Lung (tissue), 12 donors: ENCODE measurements around the gene ARL3. TPM values are rescaled to one million over a fixed set of nuclear protein-coding genes. Genes with fewer than 3 reads are reported as not detected.

Source experiments
- ATAC-seq: fragments of 200-7000 bp; cut with Tn5 transposase; one replicate; pipeline ENCODE4 v1.9.1; 2020; ENCODE audit warnings: moderate number of reproducible peaks; ENCODE audit not compliant: insufficient read depth, low FRiP score
- DNase-seq, 3 donors: peaks; one replicate each; pipeline ENCODE4 v3.0.0-alpha.2; 2013 to 2017
- H3K27ac ChIP-seq, 2 donors: one replicate each; pipeline ENCODE4 v1.5.1; 2013; ENCODE audit warnings: mild to moderate bottlenecking in 2 of 2, moderate library complexity in 2 of 2, control low read depth in 1 of 2, inconsistent platforms in 1 of 2, low read depth in 1 of 2, low read length in 1 of 2
- H3K27me3 ChIP-seq, 3 donors: one replicate each; pipeline ENCODE4 v1.5.1; 2013; ENCODE audit warnings: low read length in 2 of 3; ENCODE audit not compliant: control insufficient read depth in 3 of 3, insufficient read depth in 3 of 3
- H3K36me3 ChIP-seq, 4 donors: one replicate each; pipeline ENCODE4 v1.5.1; 2013; ENCODE audit warnings: low read length in 4 of 4, mild to moderate bottlenecking in 1 of 4, moderate library complexity in 1 of 4; ENCODE audit not compliant: control insufficient read depth in 4 of 4, insufficient read depth in 4 of 4
- H3K4me1 ChIP-seq, 5 donors: one replicate each; pipeline ENCODE4 v1.5.1; 2013; ENCODE audit warnings: low read length in 5 of 5, mild to moderate bottlenecking in 2 of 5, moderate library complexity in 1 of 5; ENCODE audit not compliant: control insufficient read depth in 5 of 5, insufficient read depth in 5 of 5
- H3K4me3 ChIP-seq: one replicate; pipeline ENCODE4 v1.5.1; 2013; ENCODE audit warnings: mild to moderate bottlenecking, control low read depth, moderate library complexity
- H3K9ac ChIP-seq, 2 donors: one replicate each; pipeline ENCODE4 v1.5.1; 2013; ENCODE audit warnings: low read length in 2 of 2, control low read depth in 1 of 2; ENCODE audit not compliant: insufficient read depth in 1 of 2
- H3K9me3 ChIP-seq, 4 donors: one replicate each; pipeline ENCODE4 v1.5.1; 2013; ENCODE audit warnings: low read length in 3 of 4, mild to moderate bottlenecking in 1 of 4, moderate library complexity in 1 of 4; ENCODE audit not compliant: control insufficient read depth in 4 of 4, insufficient read depth in 3 of 4
- CTCF ChIP-seq: IDR thresholded peaks from 2 replicates; pipeline ENCODE4 v1.5.1; 2012; ENCODE audit warnings: mild to moderate bottlenecking; ENCODE audit errors: control extremely low read depth, extremely low read depth
- WGBS, 2 donors: extraction: QIAGEN DNeasy Blood & Tissue Kit; methylation state at CpG; one replicate each; pipeline ENCODE4 v1.1.7; 2013; 5-methylcytosine and 5-hydroxymethylcytosine counted together
- polyA plus RNA-seq, 2 donors: library from polyadenylated mRNA; stranded (reverse); fragments of 200-250 nt; gene quantifications; one replicate each; pipeline ENCODE4 v1.2.1, GENCODE V29; 2013
- total RNA-seq, 2 donors: library from RNA; depleted of rRNA in 1 of 2; stranded (reverse); fragments of >200 nt in 1 of 2; gene quantifications; one replicate each; pipeline ENCODE4 v1.2.1, GENCODE V29; 2014 to 2021
- donor health status: control.
- donor health status: control.
- donor health status: Bipolar disorder and iron deficiency.
- donor health status: healthy.
- donor health status: DM: yes; HTN: yes; CAD: no.

Gene ARL3
- total and polyA plus RNA-seq, 4 donors: 6.7 to 12.2 (median 9.7) TPM

DNA sequence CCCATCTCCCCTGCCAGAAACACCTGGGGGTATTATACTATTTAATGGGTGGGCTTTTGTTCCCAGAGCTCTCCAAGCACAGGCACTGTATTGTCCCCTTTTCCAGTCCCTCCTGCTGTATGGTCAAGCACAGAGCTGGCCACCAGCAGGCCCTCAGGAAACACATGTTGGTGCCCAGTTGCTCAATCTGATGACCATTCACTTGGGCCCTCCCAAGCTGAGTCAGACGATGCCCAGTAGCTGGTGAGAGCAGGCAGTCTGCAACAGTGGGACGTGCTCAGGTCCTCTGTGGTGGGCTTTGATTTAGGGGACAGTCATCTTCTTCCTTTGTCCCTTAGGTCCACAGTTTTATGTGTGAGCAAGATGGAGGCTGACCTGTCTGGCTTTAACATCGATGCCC is 12.1 kb upstream of the ARL3 start:
- WGBS, 2 donors: 54 to 55% methylated on average over 3 of the region's 3 CpGs
- no peak for TF ChIP-seq CTCF
- Histone ChIP-seq H3K9me3 (no peaks in the 10 kb centered on the region), H3K27ac (no peak overlapping the region), H3K4me1 (peaks cover 0 to 5% (median 0%) of the 10 kb centered on the region in 5 donors), H3K4me3 (no peak overlapping the region), H3K27me3 (no peaks in the 10 kb centered on the region), H3K9ac (no peak overlapping the region), H3K36me3 (peaks cover 0 to 12% (median 5%) of the 10 kb centered on the region in 4 donors)
- DNase-seq: no peak
- no peak for ATAC-seq

DNA sequence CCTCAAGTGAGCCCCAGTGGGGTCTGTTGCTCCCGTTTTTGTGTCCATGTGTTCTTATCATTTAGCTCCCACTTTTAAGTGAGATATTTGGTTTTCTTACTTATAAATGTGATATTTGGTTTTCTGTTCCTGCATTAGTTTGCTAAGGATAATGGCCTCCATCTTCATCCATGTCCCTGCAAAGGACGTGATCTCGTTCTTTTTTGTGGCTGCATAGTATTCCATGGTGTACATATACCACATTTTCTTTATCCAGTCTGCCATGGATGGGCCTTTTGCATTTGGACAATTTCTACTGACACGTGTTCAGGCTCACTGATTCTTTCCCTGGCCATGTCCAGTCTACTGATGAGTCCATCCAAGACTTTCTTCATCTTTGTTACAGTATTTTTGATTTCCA is 9.8 kb upstream of the ARL3 start:
- 97 to 98% methylated on average over 4 of the region's 4 CpGs for WGBS, 2 donors
- Histone ChIP-seq H3K36me3 (peaks cover 0 to 8% (median 3%) of the 10 kb centered on the region in 4 donors), H3K4me1 (peaks cover 0 to 3% (median 0%) of the 10 kb centered on the region in 5 donors), H3K4me3 (no peak overlapping the region), H3K9ac (no peak overlapping the region), H3K27me3 (no peaks in the 10 kb centered on the region), H3K27ac (no peak overlapping the region), H3K9me3 (no peaks in the 10 kb centered on the region)
- ATAC-seq: no peak
- no peak for TF ChIP-seq CTCF
- DNase-seq: no peak

DNA sequence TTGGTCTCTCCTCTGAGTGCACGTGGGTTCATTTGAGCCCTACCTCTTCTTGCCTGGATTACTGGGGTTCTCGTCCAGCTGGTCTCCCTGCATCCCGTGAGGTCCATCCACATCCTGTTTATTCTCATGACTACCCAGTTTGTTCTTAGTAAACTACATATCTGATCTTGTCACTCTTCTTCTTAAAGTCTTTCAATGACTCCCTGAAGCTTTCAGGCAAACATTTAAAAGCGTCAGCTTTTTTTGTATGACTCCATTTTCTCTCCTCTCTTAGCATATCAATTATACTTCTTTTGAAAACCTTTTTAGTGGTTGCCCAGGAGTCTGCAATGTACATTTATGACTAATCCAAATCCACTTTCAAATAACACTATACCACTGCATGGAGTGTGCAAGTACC is 7.8 kb upstream of the ARL3 start:
- no peak for TF ChIP-seq CTCF
- DNase-seq (no peak), ATAC-seq (no peak)
- H3K27me3 ChIP-seq: no peaks in the 10 kb centered on the region
- no peak overlapping the region for H3K9ac ChIP-seq
- 63 to 71% methylated on average over 4 of the region's 4 CpGs for WGBS, 2 donors
- peaks cover 0 to 4% (median 2%) of the 10 kb centered on the region in 4 donors for H3K36me3 ChIP-seq
- H3K4me1 ChIP-seq: peaks cover 0 to 13% (median 5%) of the 10 kb centered on the region in 5 donors
- H3K4me3 ChIP-seq: no peak overlapping the region
- no peaks in the 10 kb centered on the region for H3K9me3 ChIP-seq
- H3K27ac ChIP-seq: no peak overlapping the region

GRCh38 chr10:102720775-102721301 is 6.6 kb upstream of the ARL3 start:
- no peaks in the 10 kb centered on the region for H3K9me3 ChIP-seq
- H3K36me3 ChIP-seq: no peaks in the 10 kb centered on the region
- peaks cover 0 to 13% (median 9%) of the 10 kb centered on the region in 5 donors for H3K4me1 ChIP-seq
- no peak overlapping the region for H3K9ac ChIP-seq
- no peak overlapping the region for H3K27ac ChIP-seq
- no peak for DNase-seq
- no peak overlapping the region for H3K4me3 ChIP-seq
- no peak for TF ChIP-seq CTCF
- ATAC-seq: no peak
- no peaks in the 10 kb centered on the region for H3K27me3 ChIP-seq
- 79 to 88% methylated on average over 6 of the region's 6 CpGs for WGBS, 2 donors
